Gastrocnemius medialis (tissue), 4 donors: Measurements from ENCODE around the gene RALGAPA1.
"Not testable (repeated sequence)": the region's sequence is repeated elsewhere in the genome, so short reads cannot be mapped to it uniquely, and the experiment has no call there.

Source experiments
- CTCF ChIP-seq, 5 experiments: fragments of 450-650 bp in 3 of 5; fragments of 200-600 bp in 2 of 5; sonication (generic) in 2 of 5; IDR thresholded peaks in 4 of 5; conservative IDR thresholded peaks in 1 of 5; 1 replicate in 4 of 5; 2 replicates in 1 of 5; pipeline ENCODE4 v1.5.1; 2016 to 2019; ENCODE audit warnings: antibody characterized with exemption in 5 of 5, mild to moderate bottlenecking in 3 of 5, moderate library complexity in 3 of 5
- POLR2A ChIP-seq, 2 donors: fragments of 450-650 bp; IDR thresholded peaks; one replicate each; pipeline ENCODE4 v1.6.1; 2017; ENCODE audit warnings: antibody characterized with exemption in 2 of 2, mild to moderate bottlenecking in 2 of 2, moderate library complexity in 2 of 2

- TF ChIP-seq CTCF (IDR thresholded peaks at IDR 0.05 in 4 of 5, conservative IDR thresholded peaks at IDR 0.05 in 1 of 5); POLR2A (IDR thresholded peaks at IDR 0.05): not testable (repeated sequence)
These were observed 187.1 kb downstream of the RALGAPA1 start for GRCh38 chr14:35621996-35622395.
